Tibial nerve (tissue), 3 donors: Measurements from ENCODE around the gene SMIM41.

Source experiments
- POLR2A ChIP-seq, 2 donors: fragments of 450-650 bp; IDR thresholded peaks; one replicate each; pipeline ENCODE4 v1.6.1; 2017; ENCODE audit warnings: antibody characterized with exemption in 2 of 2, mild to moderate bottlenecking in 2 of 2, moderate library complexity in 2 of 2
- TF ChIP-seq, protein P1 (sequence below), 5 experiments: fragments of 200-600 bp in 3 of 5; fragments of 450-650 bp in 2 of 5; sonication (generic) in 3 of 5; IDR thresholded peaks; one replicate each; pipeline ENCODE4 v1.5.1; 2016 to 2019; ENCODE audit warnings: antibody characterized with exemption in 5 of 5, mild to moderate bottlenecking in 3 of 5, moderate library complexity in 2 of 5

DNA sequence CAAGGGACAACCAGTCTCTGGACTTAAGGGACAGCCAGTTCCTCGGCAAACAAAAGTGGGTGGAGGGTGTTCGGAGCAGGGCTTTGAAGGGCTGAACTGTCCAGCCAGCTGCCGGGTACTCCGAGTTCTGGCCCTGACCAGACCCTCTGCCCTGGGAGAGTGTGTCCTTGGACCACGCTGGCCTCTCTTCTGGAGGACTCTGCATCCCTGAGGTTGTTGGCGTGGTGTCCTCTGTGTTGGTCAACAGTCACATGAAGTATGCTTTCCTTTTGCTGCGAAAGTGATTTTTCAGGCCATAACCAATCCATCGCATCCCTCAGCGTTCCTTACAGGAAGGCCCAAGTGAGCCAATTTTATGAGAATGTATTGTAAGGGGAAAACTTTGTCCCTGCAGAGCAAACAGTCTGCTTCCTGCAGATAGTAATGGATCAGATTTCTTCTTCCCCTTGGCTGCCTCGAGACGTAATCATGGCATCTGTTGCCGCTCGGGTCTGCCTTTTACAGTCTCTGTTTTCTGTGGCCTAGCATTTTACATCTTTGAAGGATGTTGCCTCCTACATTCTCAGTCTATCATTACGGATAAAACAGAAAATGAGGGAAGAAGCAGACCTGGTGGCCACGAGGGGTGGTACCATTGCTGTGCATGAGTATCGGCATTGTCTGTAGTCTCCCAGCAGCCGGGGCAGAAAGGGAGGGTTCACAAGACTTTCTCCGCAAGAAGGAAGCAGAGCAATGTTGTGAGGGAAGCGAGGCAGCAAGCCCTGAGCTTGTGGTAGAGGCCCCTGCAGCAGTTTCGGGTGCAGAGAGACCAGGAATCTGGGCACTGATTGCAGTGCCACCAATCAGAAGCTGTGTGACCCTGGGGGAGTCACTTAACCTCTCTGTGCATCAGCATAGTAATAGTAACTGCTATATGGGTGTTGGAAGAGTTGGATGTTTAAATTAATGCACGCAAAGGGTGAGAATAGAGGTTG is 47.4 kb downstream of the SMIM41 start:
- no peak for TF ChIP-seq POLR2A (IDR thresholded peaks at IDR 0.05)
- TF ChIP-seq, protein P1, sequence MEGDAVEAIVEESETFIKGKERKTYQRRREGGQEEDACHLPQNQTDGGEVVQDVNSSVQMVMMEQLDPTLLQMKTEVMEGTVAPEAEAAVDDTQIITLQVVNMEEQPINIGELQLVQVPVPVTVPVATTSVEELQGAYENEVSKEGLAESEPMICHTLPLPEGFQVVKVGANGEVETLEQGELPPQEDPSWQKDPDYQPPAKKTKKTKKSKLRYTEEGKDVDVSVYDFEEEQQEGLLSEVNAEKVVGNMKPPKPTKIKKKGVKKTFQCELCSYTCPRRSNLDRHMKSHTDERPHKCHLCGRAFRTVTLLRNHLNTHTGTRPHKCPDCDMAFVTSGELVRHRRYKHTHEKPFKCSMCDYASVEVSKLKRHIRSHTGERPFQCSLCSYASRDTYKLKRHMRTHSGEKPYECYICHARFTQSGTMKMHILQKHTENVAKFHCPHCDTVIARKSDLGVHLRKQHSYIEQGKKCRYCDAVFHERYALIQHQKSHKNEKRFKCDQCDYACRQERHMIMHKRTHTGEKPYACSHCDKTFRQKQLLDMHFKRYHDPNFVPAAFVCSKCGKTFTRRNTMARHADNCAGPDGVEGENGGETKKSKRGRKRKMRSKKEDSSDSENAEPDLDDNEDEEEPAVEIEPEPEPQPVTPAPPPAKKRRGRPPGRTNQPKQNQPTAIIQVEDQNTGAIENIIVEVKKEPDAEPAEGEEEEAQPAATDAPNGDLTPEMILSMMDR (IDR thresholded peaks at IDR 0.05) = no peak
